Calu3 (cell line): Measurements from ENCODE around the gene CCNG2. TPM values are rescaled to one million over a fixed set of nuclear protein-coding genes. Genes with fewer than 3 reads are reported as not detected.

Experiments
- BruUV-seq: library from RNA; stranded (reverse); fragments of 400-500 nt; replicated peaks from 2 replicates; lab custom pipeline; 2021; lab: Mats Ljungman, UMichigan
- CTCF ChIA-PET: fragments of 300-600 bp; sonication (Branson Sonifier 250); formaldehyde crosslinking; loops from one replicate; lab custom pipeline; 2022; ENCODE audit warnings: antibody characterized with exemption; lab: Charles Lee
- DNase-seq: peaks from one replicate; pipeline ENCODE4 v3.0.0; 2022
- H3K27ac Mint-ChIP-seq: one replicate; pipeline ENCODE4 v1.8.0; 2022; ENCODE audit warnings: mixed read lengths; ENCODE audit not compliant: unreplicated experiment
- H3K27me3 Mint-ChIP-seq: one replicate; pipeline ENCODE4 v1.8.0; 2022; ENCODE audit warnings: mixed read lengths; ENCODE audit not compliant: unreplicated experiment
- H3K36me3 Mint-ChIP-seq: one replicate; pipeline ENCODE4 v1.8.0; 2022; ENCODE audit warnings: mild to moderate bottlenecking, moderate library complexity, mixed read lengths; ENCODE audit not compliant: insufficient read depth, unreplicated experiment
- H3K4me1 Mint-ChIP-seq: one replicate; pipeline ENCODE4 v1.8.0; 2022; ENCODE audit warnings: mild to moderate bottlenecking, low read depth, mixed read lengths; ENCODE audit not compliant: unreplicated experiment
- H3K4me3 Mint-ChIP-seq: one replicate; pipeline ENCODE4 v1.8.0; 2022; ENCODE audit warnings: mild to moderate bottlenecking, low read depth, moderate library complexity, mixed read lengths; ENCODE audit not compliant: unreplicated experiment
- H3K9me3 Mint-ChIP-seq: one replicate; pipeline ENCODE4 v1.8.0; 2022; ENCODE audit warnings: low read depth, mixed read lengths; ENCODE audit not compliant: unreplicated experiment
- CTCF ChIP-seq: fragments of 200-600 bp; IDR thresholded peaks from one replicate; pipeline ENCODE4 v1.8.0; 2022; ENCODE audit warnings: antibody characterized with exemption; ENCODE audit not compliant: unreplicated experiment
- intact Hi-C: fragments of 100-400 bp; cut with micrococcal nuclease; formaldehyde crosslinking; loops from one replicate; pipeline ENCODE4 v1.10.0; 2022; ENCODE audit not compliant: unreplicated experiment
- total RNA-seq: library from RNA; stranded (reverse); gene quantifications from 2 replicates; pipeline ENCODE4 v1.2.3, GENCODE V29; 2022

The CCNG2 gene
- total RNA-seq, 1 experiment from 2014 or later: 25.2 TPM

- no TSS peak for BruUV-seq
Measured at GRCh38 chr4:77199701-77200100, 42.7 kb downstream of the CCNG2 start.

GRCh38 chr4:77201343-77201742 lies 44.3 kb downstream of the CCNG2 start:
- Mint-ChIP-seq H3K4me1 (peaks cover 18% of the 10 kb centered on the region), H3K27me3 (no peaks in the 10 kb centered on the region), H3K27ac (no peak overlapping the region), H3K36me3 (no peaks in the 10 kb centered on the region), H3K9me3 (no peaks in the 10 kb centered on the region), H3K4me3 (no peak overlapping the region)
- no TSS peak for BruUV-seq
- DNase-seq: no peak
- intact Hi-C loops: loop anchor here (5.0 kb wide), 1 partner anchor 44 kb away; the partner anchor contains the start of gene CCNG2
- CTCF ChIA-PET: interaction anchor here (0.6 to 1.2 kb wide), 5 partner anchors 14 to 583 kb away, joined by 3 to 4 read pairs (median 3); no protein-coding TSS in a partner anchor
- TF ChIP-seq CTCF: no peak

More at GRCh38 chr4:77199701-77200100, 42.7 kb downstream of the CCNG2 start:
- Mint-ChIP-seq H3K4me3 (no peak overlapping the region), H3K27ac (no peak overlapping the region), H3K27me3 (no peaks in the 10 kb centered on the region), H3K4me1 (peaks cover 18% of the 10 kb centered on the region), H3K36me3 (no peaks in the 10 kb centered on the region), H3K9me3 (no peaks in the 10 kb centered on the region)
- DNase-seq: no peak
- intact Hi-C loops: loop anchor here (5.0 kb wide), 1 partner anchor 42 kb away; the partner anchor contains the start of gene CCNG2
- TF ChIP-seq CTCF: no peak
- CTCF ChIA-PET: no interaction called here

- Mint-ChIP-seq H3K4me1 (peaks cover 18% of the 10 kb centered on the region), H3K27ac (no peak overlapping the region), H3K27me3 (no peaks in the 10 kb centered on the region), H3K36me3 (no peaks in the 10 kb centered on the region), H3K4me3 (no peak overlapping the region), H3K9me3 (no peaks in the 10 kb centered on the region)
- intact Hi-C loops: loop anchor here (2.0 to 5.0 kb wide), 2 partner anchors 45 to 107 kb away; partner anchors contain the start of gene CCNG2
- no peak for TF ChIP-seq CTCF
- CTCF ChIA-PET: interaction anchor here (0.6 to 2.8 kb wide), 6 partner anchors 12 to 583 kb away, joined by 3 to 19 read pairs (median 4); no protein-coding TSS in a partner anchor
- no TSS peak for BruUV-seq
- no peak for DNase-seq
Measured at GRCh38 chr4:77201857-77202256, 44.9 kb downstream of the CCNG2 start.

- intact Hi-C loops: loop anchor here (2.0 to 5.0 kb wide), 2 partner anchors 45 to 108 kb away; partner anchors contain the start of gene CCNG2
Measured at GRCh38 chr4:77202491-77202890, 45.5 kb downstream of the CCNG2 start.

More at GRCh38 chr4:77202491-77202890, 45.5 kb downstream of the CCNG2 start:
- CTCF ChIA-PET: interaction anchor here (1.1 to 2.8 kb wide), 8 partner anchors 12 to 155 kb away, joined by 3 to 24 read pairs (median 10); no protein-coding TSS in a partner anchor
- H3K36me3 Mint-ChIP-seq: no peaks in the 10 kb centered on the region
- peaks cover 18% of the 10 kb centered on the region for H3K4me1 Mint-ChIP-seq
- no peak overlapping the region for H3K27ac Mint-ChIP-seq
- no peaks in the 10 kb centered on the region for H3K27me3 Mint-ChIP-seq
- no peak for TF ChIP-seq CTCF
- no TSS peak for BruUV-seq
- no peaks in the 10 kb centered on the region for H3K9me3 Mint-ChIP-seq
- H3K4me3 Mint-ChIP-seq: no peak overlapping the region
- DNase-seq: peak; percentile 18
